HG03558 (cell line): ENCODE measurements around the gene OTOF.

ENCODE experiments used
- ATAC-seq: cut with Tn5 transposase; IDR thresholded peaks from one replicate; pipeline ENCODE4 v1.9.1; 2021; ENCODE audit warnings: moderate number of reproducible peaks; ENCODE audit not compliant: unreplicated experiment; ENCODE audit errors: extremely low read depth

OTOF gene

GRCh38 chr2:26482211-26483026 lies 4.5 kb upstream of the OTOF start:
- no peak for ATAC-seq

GRCh38 chr2:26481706-26482105 lies 3.8 kb upstream of the OTOF start:
- no peak for ATAC-seq

DNA sequence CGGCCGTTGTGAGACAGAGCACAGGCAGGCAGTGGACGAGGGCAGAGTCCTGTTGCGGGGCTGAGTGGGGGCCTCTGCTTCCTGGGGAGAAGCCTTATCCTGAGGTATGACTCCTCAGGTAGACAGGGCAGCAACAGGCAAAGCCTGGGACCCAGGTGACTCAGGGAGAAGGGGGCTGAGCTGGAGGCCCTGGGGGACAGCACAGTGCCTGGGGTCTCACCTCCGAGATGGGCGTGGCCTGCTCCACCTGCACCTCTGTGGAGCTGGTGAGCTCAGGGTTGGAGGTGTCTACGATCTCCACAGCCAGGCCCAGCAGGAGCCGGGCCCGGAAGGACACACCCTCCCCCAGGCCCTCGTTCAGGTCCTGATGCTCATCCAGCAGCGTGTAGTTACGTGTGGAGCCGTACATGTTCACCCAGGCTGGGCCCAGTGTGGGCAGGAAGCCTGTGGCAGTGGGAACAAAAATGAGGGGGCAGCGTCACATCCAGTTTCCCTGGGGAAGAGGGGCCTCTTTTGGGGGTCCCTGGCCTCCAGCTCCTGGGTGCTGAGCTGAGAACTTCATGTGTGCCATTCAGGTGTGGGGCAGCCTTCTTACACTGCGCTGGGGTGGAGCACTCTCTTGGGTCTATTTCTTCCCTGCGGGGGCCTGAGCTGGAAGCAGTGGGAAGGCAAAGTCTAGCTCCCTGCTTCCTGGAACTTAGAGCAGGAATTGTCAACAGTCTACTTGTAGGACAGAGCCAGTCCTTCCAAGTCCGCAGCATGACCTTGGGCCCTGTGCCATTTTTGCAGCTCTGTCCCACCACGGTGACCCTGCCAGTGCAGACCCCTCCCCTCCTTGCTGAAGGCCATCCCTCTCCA lies 2.9 kb upstream of the OTOF start:
- no peak for ATAC-seq

GRCh38 chr2:26479789-26480565 lies 2.1 kb upstream of the OTOF start:
- no peak for ATAC-seq

GRCh38 chr2:26479131-26479788 lies 1.3 kb upstream of the OTOF start:
- no peak for ATAC-seq

DNA sequence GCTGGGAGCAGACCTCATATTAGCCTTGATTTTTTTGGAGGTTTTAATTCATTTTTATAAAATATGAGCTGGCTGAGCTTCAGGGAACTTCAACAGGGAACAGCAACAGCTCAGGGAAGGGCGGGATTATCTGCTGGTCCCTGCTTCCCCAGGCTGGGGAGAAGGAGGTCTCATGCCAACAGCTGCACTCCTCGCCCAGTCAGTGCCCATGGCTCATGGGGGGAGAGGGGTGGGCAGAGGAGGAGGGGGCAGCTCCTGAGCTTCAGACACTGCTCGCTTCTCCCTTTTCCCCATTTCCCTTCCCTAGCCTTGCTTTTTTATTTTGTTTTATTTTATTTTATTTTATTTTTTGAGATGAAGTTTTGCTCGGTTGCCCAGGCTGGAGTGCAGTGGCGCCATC lies 442 bp upstream of the OTOF start:
- ATAC-seq, result no peak

DNA sequence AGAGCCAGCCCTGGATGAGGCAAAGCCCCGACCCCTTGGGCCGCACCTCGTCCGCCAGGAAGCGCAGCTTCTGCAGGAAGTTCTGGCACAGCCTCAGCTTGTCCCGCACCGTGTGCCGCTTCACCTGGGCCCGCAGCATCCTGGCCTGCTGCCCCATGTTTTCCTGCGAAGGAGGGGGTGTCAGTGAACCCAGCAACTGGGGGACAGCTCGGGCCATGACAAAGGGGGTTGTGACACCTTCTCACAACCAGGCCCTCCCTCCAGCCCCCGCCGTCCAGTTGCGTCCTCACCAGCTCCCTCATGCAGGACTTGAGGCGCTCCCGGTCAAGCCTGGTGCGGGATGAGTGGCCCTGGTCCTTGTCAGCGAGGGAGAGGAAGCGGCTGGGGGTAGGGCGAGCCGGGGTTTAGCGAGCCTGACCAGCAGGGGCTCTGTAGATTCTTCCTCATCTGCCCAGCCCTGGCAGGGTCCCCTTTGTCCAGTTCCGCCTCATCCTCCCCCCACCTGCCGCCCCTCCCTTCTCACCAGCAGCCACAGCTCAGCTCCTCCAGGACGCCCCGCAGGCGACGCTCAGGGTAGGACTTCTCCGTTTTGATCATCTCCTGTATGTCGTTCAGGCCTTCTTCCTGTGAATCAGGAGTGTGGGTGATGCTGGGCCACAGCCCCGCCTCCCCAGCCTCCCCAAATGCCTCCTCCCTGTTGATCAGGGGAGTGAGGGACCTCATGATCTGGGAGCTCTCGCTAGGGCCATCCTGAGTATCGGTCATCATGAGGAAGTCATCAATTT lies 606 bp downstream of the OTOF start:
- no peak for ATAC-seq

DNA sequence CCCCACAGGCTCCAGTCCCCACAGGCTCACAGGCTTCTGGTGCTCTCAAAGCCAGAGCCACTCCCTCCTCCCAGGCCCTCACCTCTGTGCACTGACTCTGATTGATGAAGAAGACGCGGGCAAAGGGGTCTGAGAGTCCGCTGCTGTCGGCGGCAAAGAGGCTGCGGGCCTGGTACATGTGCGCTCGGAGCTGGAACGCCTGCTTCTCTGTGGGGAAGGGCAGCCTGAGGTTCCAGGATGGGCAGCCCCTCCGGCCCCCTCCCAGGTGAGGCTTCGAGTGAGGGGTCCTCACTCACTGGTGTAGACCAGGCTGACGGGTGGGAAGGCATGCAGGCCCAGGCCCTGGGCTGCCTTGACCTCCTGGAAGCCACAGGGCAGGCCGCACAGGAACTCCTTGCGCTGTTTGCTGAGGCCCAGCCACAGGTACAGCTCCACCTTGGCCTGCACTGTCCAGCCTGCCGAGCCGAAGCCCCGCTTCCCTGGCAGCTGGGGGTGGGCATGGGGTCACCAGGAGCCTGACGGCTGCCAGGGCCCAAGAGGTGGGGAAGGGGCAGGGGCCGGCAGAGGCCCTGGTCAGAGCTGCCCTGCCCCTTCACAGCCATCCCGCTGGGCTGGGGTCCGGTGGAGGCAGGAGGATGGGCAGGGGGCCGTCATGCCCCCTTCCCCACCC lies 2.0 kb downstream of the OTOF start:
- ATAC-seq, result no peak

DNA sequence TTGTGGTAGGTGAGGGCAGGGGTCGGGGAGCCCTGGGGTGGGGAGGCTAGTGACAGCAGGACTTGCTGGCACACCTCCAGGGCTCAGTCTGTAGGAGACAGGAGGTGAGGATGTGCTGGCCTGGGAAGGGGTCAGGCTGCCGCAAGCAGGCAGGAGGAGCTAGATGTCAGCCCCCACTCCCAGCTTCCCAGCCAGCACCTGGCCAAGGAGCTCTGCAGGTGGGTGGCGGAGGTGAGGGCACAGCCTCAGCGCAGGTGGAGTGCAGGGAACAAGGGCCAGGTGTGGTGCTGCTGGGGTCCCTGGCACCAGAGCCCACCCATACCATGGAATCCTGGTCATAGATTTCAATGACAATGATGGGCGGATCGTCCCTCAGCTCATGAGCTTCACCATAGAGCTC lies 2.9 kb downstream of the OTOF start:
- no peak for ATAC-seq

- no peak for ATAC-seq
Measured at GRCh38 chr2:26474261-26474785, 3.6 kb downstream of the OTOF start.

GRCh38 chr2:26473796-26474195 lies 4.1 kb downstream of the OTOF start:
- no peak for ATAC-seq

GRCh38 chr2:26472821-26473655 lies 4.9 kb downstream of the OTOF start:
- ATAC-seq, result no peak

GRCh38 chr2:26471766-26472706 lies 5.9 kb downstream of the OTOF start:
- ATAC-seq, result no peak

DNA sequence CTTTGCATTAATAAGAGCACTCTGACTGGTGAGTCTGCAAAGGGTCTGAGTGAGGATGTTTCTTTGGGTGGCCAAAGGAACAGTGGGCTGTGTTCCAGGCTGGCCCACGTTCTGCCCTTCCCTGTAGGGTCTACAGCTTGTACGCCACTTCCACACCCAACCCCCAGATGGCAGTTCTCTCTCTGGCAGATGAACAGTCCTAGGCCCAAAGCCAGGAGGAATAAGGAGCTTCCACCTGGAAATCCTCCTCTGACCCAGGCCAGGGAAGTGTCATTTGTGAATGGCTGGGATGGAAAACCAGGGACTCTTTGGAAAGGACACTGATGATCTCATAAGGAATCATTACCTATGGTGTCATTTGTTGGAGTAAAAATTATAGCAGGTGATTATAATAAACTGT lies 6.6 kb downstream of the OTOF start:
- no peak for ATAC-seq

DNA sequence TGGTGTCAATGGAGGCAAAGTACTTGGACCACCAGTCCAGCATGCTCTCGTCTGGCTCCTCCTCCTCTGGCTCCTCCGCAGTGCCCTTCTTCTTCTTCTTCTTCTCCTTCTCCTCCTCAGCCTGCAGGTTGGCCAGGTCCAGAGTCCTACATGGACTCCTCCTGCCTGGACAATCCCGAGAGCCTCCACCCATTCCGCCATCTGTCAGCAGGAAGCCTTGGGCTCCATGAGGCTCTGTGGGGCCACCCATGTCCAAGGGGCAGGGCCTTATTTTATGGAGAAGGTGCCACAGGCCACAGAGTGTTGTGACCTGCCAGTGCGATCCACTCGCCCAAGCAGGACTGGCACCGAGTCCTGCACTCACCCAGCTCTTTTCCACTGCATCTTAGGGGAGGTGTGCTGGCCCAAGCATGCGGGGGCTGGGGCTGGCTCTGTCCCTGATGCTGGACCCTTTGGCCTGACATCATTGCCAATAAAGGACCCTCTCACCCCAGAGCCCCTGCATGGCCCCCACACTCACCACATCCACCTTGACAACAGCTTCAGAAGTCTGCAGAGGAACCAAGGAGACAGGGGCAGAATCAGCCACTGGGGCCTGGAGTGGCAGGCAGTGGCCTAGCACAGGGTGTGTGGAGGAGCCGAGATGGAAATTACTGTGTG lies 7.2 kb downstream of the OTOF start:
- no peak for ATAC-seq

DNA sequence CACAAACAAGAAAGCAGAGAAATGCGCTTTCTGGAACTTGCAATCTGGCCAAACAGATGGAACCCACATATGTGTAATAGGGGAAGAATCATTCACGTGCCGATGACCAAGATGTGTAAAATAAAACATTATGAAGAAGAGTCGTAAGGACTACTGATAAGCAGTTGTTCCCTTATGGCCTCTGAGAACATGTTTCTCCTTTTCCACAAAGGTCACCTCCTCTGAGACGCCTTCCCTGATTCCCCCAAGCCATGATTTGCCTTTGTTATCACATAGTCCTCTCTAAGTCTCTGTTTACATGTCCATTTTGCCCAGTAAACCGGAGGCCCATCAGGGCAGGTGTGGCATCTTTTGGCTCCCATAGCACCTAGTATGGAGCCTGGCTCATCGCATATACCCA lies 8.0 kb downstream of the OTOF start:
- ATAC-seq, result no peak
